ENCODE data around the gene MYOF.

DNA sequence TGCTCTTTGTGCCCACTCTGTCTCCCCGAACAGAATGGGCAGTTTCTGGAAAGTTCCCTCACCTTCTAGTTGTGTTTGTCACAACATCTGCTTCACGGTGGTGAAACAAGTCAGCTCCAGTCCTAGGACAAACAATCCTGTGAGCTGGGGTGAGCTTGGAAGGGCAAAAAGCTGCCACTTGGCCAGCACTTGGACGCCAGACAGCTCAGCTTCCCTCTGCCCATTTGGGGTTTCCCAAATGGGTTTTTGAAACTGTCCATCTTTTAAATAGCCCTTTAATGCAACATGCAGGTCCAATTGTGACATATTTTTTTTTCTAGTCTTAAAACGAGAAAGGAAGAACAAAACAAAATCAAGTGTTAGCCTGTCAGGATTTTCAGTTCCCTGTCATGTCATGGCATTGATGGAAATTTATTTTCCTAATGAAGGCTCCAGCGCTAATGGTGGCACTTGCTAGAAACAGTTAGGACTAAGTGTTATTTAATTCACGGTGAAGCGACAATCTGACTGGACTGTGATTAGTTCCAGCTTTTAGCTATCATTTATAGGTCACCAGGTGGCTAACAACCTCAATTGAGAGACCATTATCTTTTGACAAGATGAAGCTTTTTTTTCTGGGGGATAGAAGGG, 181.7 kb downstream of the MYOF start:
- TF ChIP-seq CTCF (IDR thresholded peaks at IDR 0.05) (no peak), ZFX (IDR thresholded peaks at IDR 0.05; ENCODE audit: borderline replicate concordance) (no peak)
